ENCODE measurements around the gene UBE2D3. TPM values are rescaled to one million over a fixed set of nuclear protein-coding genes. Genes with fewer than 3 reads are reported as not detected.

The UBE2D3 gene
- total RNA-seq, 1 donor from 2014 or later: 344 TPM

DNA sequence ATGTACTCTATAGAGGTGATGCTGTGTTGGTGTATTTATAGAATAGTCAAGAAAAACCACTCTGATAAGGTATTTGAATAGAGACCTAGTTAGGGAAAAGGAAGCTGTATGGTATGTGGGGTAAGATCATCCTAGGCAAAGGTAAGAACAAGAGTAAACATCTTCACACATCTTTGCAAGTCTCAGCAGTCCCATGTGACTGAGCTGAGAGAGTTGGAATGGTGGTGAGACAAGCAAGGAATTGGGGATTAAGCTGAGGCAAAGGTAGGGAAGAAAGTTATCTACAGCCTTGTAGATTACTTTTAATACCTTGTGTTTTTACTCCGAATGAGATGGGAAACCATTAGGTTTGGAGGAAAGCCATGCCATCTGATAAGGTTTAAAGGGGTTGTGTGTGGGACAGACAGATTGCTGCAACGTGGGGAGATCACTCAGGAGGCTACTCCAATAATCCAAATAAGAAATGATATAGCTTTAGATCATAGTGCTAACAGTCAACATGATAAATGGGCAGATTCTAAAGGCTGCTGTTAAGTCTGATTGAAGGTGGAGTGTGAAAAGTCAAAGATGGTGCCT is 34.9 kb downstream of the UBE2D3 start:
- no peak for DNase-seq (ENCODE audit: extremely low read depth, low read depth, low spot score)

DNA sequence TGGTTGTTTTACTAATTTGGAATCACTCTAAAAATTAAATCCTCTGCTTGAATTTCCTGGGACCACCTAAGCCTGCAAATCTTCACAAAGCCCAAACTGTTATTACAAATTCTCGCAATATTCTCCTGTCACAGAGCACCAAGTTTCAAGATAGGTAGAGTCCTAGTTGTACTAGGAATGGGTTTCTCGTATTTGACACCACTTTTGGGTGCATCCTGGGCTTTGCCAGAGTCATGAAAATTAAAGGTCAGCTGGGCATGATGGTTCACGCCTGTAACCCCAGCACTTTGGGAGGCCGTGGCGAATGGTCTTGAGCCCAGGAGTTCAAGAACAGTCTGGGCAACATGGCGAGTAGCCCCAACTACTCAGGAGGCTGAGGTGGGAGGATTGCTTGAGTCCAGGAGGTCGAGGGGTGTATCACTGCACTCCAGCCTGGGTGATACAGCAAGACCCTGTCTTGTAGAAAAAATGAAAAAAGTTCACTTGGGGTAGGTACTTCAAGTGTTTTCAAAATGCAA is 36.0 kb downstream of the UBE2D3 start:
- DNase-seq (ENCODE audit: extremely low read depth, low read depth, low spot score): no peak

DNA sequence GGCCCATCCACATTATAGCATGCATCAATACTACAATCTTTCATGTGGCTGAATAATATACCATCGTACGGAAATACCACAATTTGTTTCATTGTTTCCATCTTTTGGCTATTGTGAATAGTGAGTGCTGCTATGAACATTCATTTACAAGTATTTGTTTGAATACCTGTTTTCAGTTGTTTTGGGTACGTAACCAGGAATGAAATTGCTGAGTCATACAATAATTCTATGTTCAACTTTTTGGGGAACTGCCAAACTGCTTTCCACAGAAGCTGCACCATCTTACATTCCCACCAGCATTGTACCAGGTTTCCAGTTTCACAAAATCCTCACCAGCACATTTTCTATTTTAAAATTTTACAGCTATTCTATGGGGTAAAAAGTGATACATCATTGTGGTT is 38.0 kb downstream of the UBE2D3 start:
- DNase-seq (ENCODE audit: extremely low read depth, low read depth, low spot score): no peak

DNA sequence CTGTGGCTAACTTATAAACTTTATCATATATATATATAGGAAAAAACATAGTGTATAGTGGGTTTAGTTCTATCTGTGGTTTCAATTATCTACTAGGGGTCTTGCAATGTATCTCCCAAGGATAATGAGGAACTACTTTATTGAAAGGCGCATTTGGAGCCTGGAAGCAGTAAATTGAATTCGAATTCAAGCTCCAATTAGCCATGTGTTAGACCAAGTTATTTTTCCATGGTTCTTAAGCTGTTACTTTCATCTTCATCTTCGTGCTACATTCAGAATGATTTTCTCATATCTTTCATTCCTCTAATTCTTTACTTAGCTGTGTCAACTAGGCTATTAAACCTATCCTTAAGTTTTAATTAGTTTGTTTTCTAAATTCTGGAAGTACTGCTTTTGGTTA is 39.4 kb downstream of the UBE2D3 start:
- DNase-seq (ENCODE audit: extremely low read depth, low read depth, low spot score): no peak

DNA sequence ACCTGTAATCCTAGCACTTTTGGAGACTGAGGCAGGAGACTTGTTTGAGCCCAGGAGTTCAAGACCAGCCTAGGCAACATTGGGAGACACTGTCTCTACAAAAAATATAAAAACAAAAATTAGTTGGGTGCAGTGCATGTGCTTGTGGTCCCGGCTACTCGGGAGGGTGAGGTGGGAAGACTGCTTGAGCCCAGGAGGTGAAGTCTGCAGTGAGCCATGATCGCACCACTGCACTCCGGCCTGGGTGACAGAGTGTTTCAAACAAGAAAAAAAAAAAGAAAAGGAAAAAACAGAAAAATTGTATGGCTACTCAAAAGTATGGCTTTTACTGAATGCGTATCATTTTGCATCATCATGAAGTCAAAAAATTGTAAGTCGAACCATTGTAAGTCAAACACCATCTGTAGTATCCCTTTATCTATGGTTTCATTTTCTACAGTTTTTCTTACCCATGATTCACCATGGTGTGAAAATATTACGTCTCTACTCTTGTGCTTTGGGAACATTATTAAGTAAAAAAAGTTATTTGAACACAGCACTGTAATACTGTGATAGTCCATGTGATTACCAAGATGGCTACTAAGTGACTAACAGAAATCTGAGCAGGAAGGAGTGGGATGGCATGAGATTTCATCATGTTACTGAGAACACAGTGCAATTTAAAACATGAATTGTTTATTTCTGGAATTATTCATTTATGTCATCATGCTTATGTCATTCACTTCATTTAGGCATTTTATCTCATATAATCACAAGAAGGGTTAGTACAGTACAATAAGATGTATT is 40.1 kb downstream of the UBE2D3 start:
- DNase-seq (ENCODE audit: extremely low read depth, low read depth, low spot score): no peak

DNA sequence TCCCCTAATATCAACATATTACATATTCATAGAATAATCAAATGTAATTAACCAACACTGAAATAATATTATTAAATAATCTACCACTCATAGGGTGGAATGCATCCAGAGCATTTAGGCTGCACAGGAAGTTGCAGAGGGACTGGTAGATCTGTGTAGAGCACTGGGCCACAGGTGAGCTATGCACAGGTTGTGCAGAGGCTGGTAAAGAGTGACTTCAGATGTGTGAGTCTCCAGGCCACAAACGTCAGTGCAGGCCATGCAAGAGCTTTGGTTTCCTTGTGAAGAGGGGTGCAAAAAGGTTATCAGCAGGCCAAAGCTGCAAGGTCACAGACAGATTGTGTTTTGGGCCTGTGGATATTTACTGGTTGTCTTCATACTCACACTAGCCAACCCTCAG is 41.1 kb downstream of the UBE2D3 start:
- no peak for DNase-seq (ENCODE audit: extremely low read depth, low read depth, low spot score)

DNA sequence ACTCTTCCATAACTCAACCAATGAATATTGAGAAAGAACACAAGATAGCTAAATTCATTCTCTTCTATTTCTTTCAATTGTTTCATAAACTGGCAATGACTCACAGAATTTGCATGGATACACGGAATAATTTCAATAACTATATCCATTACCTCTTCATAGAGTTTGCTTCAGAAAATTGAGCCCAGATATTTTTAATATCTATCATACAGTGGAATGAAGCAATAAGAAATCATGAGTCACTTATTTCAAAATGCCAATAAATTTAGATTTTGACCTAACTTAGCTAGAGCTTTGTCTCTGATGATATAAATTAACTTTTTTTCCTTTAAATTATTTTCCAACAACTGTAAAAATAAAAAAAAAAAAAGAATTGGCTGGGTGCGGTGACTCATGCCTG is 44.3 kb downstream of the UBE2D3 start:
- DNase-seq (ENCODE audit: extremely low read depth, low read depth, low spot score): no peak

DNA sequence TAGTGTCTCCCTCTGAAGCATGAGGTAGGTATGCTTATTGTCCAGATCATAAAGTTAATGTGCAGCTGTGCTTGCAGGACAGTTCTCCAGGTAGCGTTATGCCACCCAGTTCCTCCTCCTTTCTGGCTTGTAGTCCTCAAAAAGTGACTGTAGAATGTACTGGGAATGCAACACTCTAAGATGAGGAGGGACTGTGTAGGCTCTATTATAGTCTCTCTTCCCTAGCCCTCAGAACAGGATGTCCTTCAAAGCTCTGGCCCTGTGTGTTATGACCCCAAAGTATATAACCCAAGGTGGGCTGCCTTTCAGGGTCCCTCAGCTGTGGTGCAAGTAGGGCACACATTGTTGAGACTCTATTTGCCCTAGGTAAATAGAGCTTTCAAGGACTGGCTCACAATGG is 45.8 kb downstream of the UBE2D3 start:
- DNase-seq (ENCODE audit: extremely low read depth, low read depth, low spot score): no peak

DNA sequence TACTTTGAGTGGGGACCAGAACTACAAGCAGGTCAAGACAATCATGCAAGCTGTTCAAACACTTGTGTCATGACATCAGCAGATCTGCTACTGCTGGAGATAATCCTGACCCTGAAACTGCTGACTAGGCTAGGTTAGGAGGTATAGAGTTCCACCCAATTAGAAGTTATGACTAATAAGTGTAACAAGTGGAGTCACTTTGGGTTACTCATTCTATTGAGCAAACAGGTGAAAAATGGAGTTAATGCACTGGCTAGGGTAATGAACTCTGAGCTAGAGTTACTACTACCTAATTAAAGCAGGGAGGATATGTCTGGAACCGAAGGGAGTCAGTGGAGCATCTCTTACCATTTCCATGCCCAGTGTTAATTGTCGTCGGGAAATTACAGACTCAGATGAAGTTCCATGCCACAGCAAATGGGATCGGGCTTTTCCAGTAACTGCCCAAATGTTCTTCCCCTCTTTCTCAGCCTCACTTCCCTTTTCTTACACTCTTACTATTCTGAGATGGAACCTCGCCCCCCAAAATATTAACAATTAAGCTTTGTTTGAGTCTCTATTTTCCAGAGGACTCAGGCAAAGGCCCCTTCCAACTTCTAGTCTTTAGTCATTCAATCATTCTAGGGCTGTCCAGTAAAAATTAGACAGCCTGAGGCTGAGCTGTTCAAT is 46.7 kb downstream of the UBE2D3 start:
- DNase-seq (ENCODE audit: extremely low read depth, low read depth, low spot score): no peak

DNA sequence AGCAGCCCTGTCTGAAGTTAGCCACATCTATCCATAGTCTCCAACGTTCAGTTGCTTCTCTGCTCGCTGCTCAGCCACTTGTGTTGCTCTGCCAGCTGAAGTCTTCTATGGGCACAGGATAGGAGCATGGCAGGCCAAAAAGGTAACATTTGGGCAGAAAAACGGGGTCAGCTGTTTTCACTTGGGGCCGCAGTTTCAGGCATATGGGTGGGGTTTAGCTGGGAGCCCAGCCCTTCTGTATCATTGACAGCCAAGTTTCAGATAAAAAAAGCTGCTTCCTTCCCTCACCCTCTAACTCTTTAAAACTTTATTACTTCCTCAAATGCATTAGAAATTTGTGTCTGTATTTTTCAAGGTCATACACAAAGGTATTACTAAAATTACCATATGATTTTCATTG is 48.1 kb downstream of the UBE2D3 start:
- no peak for DNase-seq (ENCODE audit: extremely low read depth, low read depth, low spot score)

DNA sequence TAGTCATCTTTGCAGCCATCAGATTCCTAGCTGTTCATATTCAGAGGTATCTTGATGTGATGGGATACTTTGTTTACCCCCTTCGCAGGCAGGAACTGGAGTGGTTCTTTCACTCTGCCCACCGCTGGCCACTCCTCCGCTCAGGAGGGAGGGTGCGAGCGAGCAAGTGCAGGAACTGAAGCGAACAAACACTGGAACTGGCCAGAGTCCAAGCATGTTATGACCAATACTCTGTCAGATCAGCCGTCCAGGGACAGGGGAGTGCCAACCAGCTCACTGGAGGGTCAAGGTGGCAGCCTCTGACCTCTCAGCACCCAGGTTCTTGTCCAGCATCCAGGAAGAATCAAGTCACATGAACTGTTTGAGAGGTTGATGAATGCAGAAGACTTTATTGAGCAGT is 48.6 kb downstream of the UBE2D3 start:
- no peak for DNase-seq (ENCODE audit: extremely low read depth, low read depth, low spot score)

DNA sequence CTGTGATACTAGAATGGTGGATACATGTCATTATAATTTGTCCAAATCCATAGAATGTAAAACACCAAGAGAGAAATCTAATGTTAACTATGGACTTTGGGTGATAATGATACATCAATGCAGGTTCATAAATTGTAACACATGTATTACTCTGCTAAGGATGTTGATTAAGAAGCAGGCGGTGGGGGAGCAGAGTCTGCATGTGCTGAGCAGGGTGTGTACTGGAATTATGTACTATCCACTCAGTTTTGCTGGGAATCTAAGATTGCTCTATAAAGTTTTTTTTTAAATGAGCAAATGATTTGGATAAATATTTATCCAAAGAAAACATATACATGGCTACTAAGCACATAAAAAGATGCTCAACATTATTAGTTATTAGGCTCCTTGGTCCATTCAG is 51.5 kb downstream of the UBE2D3 start:
- DNase-seq (ENCODE audit: extremely low read depth, low read depth, low spot score): no peak

DNA sequence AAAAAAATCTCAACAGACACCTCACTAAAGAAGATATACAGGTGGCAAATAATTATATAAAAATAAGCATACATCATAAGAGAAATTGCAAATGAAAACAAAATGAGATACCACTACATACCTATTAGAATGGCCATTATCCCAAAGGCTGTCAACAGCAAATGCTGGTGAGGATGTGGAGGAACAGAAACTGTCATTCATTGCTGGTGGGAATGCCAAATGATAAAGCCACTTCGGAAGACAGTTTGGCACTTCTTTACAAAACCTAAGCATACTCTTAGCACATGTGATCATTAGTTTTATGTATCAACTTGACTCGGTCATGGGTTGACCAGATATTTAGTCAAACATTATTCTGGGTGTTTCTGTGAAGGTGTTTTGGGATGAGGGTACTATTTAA is 53.1 kb downstream of the UBE2D3 start:
- no peak for DNase-seq (ENCODE audit: extremely low read depth, low read depth, low spot score)

DNA sequence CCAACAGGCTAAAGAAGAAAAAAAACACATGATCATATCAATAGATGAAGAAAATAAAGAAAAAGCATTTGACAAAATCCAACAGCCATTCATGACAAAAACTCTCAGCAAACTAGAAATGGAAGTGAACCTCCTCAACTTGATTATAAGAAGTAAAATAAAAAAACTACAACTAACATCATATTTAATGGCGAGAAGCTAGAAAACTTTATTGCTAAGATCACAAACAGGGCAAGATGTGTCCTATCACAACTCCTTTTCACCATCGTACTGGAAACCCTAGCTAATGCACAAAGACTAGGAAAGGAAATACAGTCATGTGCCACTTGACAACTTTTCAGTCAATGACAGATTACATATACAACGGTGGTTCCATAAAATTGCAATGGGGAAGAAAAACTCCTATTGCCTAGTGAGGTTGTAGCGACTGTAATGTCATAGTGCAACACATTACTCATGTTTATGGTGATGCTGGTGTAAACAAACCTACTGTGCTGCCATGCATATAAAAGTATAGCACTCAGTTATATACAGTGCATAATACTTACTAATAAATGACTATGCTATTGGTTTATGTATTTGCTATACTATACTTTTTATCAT is 54.5 kb downstream of the UBE2D3 start:
- DNase-seq (ENCODE audit: extremely low read depth, low read depth, low spot score): no peak

DNA sequence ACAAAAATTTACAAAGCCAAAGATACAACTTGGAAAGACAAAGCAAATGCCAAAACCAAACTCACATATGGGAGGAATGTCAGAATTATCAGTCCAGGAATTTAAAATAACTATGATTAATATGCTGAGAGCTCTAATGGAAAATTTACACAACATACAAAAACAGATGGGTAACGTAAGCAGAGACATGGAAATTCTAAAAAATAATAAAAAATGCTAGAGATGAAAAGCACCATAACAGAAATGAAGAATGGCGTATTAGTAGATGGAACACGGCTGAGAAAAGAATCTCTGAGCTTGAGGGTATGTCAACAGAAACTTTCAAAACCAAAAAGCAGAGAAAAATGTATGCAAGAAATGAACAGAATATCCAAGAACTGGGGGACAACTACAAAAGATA is 62.5 kb downstream of the UBE2D3 start:
- DNase-seq (ENCODE audit: extremely low read depth, low read depth, low spot score): no peak

DNA sequence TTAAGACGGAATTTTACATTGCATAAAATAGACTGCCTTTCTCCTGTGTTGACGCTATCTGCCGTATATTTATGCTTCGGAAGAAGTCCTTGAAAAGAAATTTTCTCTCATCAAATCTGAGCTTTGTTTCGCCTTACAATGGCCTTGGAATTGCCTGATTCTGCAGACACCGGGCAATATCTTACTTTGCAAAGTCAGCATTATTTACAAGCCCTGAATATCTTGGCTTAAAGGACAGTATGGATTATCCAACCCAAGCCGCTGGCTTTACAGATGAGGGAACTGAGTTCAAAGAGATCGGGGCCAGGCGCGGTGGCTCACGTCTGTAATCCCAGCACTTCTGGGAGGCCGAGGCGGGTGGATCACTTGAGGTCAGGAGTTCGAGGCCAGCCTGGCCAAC is 65.4 kb downstream of the UBE2D3 start:
- no peak for DNase-seq (ENCODE audit: extremely low read depth, low read depth, low spot score)

DNA sequence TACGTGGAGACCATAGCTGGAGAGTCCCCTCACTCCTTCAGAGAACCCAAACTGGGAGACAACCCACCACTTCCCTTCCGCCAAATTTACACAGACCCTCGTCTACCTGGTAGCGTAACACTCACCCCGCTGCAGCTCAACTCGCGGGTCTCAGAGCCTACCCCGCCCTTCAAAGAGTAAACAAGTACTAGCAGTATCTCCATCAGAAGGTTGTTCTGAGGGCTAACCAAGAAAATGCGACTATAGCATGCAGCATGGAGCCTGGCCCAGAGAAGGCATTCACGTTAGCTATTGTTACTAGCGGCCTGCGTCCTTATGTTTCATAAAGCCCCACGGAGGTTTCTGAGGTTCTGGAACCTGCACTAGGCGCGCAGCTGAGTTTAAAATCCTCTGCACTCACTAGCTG is 66.1 kb downstream of the UBE2D3 start:
- DNase-seq (ENCODE audit: extremely low read depth, low read depth, low spot score): no peak

DNA sequence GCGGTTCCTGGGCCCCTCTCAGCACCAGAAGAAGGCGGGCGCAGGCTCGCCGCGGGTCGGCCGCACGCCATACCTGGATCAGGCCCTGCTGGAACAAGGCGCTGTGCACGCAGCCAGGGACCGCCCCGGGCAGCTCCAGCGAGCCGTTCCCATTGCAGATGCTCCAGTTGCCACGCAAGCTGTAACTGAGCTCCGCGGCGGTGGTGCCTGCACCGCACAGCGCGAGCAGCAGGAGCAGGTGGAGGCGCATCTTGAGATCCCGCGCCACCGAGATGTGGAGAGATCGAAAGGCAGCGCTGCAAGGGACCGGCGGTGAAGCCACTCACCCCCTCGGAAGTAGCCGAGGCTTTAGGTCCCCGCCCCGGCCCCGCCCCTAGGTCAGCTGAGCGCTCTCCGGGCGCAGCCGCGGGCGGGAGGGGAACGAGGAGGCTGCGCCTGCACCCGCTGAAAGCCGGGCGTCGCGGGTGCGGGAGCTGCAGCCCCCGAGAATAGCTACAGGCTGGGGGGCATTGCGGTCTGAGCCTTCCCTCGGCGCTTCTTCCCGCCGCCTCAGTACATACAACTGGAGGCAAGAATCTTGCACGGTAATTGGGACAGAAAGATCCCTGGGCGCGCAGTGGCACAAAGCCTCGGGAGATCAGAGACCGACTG is 66.6 kb downstream of the UBE2D3 start, which contains the start of gene MANBA:
TSS of gene MANBA (minus strand) at position 324 of the 651 bp plus-strand sequence. CDS start at position 250, 74 bp downstream.
- DNase-seq (ENCODE audit: extremely low read depth, low read depth, low spot score): no peak

DNA sequence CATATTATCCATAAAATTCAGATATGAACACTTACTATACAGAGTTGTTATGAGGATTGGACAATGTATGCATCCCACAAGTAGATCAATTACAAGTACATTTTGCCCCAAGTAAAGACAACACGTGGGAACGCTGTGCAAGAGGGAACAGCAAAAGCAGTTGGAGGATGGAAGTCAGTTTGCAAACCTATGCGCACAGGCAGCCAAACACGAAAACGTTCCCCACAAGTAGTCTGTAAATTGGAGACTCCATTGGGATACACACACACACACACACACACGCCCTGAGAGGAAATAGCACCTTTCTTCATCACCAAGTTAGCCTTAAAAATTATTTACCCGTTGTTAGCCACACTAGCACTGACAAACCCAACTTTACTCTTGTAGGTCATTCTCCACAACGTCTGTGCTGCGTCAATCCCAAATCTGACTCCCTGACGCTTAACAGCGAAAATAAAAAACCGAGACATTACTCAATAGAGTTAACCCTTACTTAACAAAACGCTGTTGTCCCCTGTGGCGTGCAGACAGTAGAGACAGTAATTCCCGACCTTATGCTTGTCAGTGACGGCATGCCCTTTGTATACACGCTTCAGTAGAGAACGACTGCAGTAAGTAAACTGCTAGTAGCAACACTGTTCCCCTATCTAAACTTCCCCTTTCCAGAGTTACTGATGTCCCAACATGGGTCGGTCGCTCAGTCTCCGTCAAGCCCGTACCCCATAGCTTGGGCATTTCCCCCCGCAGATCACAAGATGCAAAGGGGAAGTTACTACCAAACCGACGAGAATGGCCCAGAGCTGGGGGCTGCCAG is 67.3 kb downstream of the UBE2D3 start:
- no peak for DNase-seq (ENCODE audit: extremely low read depth, low read depth, low spot score)

Measured in glomerular endothelial cell (primary cell).